Measurements from ENCODE around the gene TANC1. TPM values are rescaled to one million over a fixed set of nuclear protein-coding genes. Genes with fewer than 3 reads are reported as not detected.

The TANC1 gene
- total and polyA plus RNA-seq, 2 of the 4 experiments (the other 2 are of a cell fraction): 10.2 to 12.9 TPM

GRCh38 chr2:158953454-158953853 is 15.0 kb upstream of the TANC1 start:
- Histone ChIP-seq H3K9me3 (ENCODE audit: control insufficient read depth, insufficient read depth, low read length) (no peaks in the 10 kb centered on the region), H3K4me1 (ENCODE audit: control insufficient read depth, insufficient read depth, low read length) (peaks cover 6% of the 10 kb centered on the region), H3K36me3 (ENCODE audit: control insufficient read depth, insufficient read depth, low read length) (no peaks in the 10 kb centered on the region), H4K20me1 (ENCODE audit: insufficient read depth, low read length) (no peaks in the 10 kb centered on the region), H2BK120ac (ENCODE audit: low read depth, low read length) (no peak overlapping the region), H2BK15ac (ENCODE audit: low read depth, low read length) (no peak overlapping the region), H4K91ac (ENCODE audit: insufficient read depth, low read depth, low read length) (no peak overlapping the region), H2AK9ac (replicated peaks; ENCODE audit: low read depth, low read length, poor library complexity) (no peak overlapping the region), H3K27ac (ENCODE audit: insufficient read depth, low read length) (no peak overlapping the region), H3K18ac (ENCODE audit: low read depth, low read length) (no peak overlapping the region), H3K23ac (ENCODE audit: low read depth, low read length) (no peak overlapping the region), H3K4me2 (ENCODE audit: low read depth, low read length) (no peak overlapping the region), H2AK5ac (ENCODE audit: low read depth, low read length) (no peak overlapping the region), H3K9me1 (ENCODE audit: insufficient read depth, low read length) (no peaks in the 10 kb centered on the region), H3K9ac (ENCODE audit: low read depth, low read length) (no peak overlapping the region), H3K14ac (replicated peaks; ENCODE audit: low read depth, low read length) (no peak overlapping the region), H2BK5ac (ENCODE audit: low read depth, low read length, poor library complexity, severe bottlenecking) (no peak overlapping the region), H4K5ac (ENCODE audit: low read depth, low read length) (no peak overlapping the region), H3K79me1 (ENCODE audit: low read depth in 1 of 2, low read length in 2 of 2) (no peaks in the 10 kb centered on the region), H2BK20ac (ENCODE audit: low read depth, low read length) (no peak overlapping the region), H3K27me3 (ENCODE audit: control insufficient read depth, insufficient read depth, low read length) (no peaks in the 10 kb centered on the region), H4K8ac (ENCODE audit: low read depth in 2 of 2, low read length in 2 of 2) (no peak overlapping the region), H3K4ac (ENCODE audit: low read depth, low read length) (no peak overlapping the region), H3K4me3 (ENCODE audit: insufficient read depth, low read depth, low read length) (no peak overlapping the region), H3K56ac (ENCODE audit: extremely low read depth, insufficient read depth, low read length) (no peak overlapping the region), H2AFZ (replicated peaks; ENCODE audit: low read length, poor library complexity) (no peak overlapping the region)
- BruUV-seq (replicated peaks): no TSS peak
- in situ Hi-C loops (cut with MboI; ENCODE audit: low sequenced_read_pairs): no loop called here
- WGBS, 2 experiments (ENCODE audit: extremely low coverage in 2 of 2, insufficient read length in 1 of 2): no CpG with 5 or more reads among the region's 4 CpGs
- DNase-seq (peak; percentile 80), ATAC-seq (ENCODE audit: low read depth) (peak; percentile 24; the same call in 1 of the 2 replicates)
- TF ChIP-seq ELK1 (IDR thresholded peaks at IDR 0.05; ENCODE audit: borderline replicate concordance, low read depth, low read length): no peak
- no peak for TF ChIP-seq CTCF (conservative IDR thresholded peaks at IDR 0.05; ENCODE audit: low read depth, low read length)
- TF ChIP-seq CEBPB (IDR thresholded peaks at IDR 0.05; ENCODE audit: low read depth, low read length): no peak
- TF ChIP-seq RAD21 (IDR thresholded peaks at IDR 0.05; ENCODE audit: low read length): no peak
- no peak for TF ChIP-seq POLR2A (IDR thresholded peaks at IDR 0.05; ENCODE audit: low read depth, low read length)
- no peak for TF ChIP-seq SMC3 (IDR thresholded peaks at IDR 0.05; ENCODE audit: low read depth, low read length)
- TF ChIP-seq CHD1 (IDR thresholded peaks at IDR 0.05; ENCODE audit: low read depth, low read length): no peak
- no peak for TF ChIP-seq RFX5 (IDR thresholded peaks at IDR 0.05; ENCODE audit: low read depth, low read length)
- no peak for TF ChIP-seq MXI1 (IDR thresholded peaks at IDR 0.05; ENCODE audit: borderline replicate concordance, low read depth, low read length)
- TF ChIP-seq MAZ (IDR thresholded peaks at IDR 0.05; ENCODE audit: borderline replicate concordance, low read depth, low read length): no peak
- TF ChIP-seq MAFK (IDR thresholded peaks at IDR 0.05; ENCODE audit: low read depth, low read length): no peak
- no peak for TF ChIP-seq USF2 (IDR thresholded peaks at IDR 0.05; ENCODE audit: low read depth, low read length)
- TF ChIP-seq NFE2L2 (IDR thresholded peaks at IDR 0.05; ENCODE audit: low read depth, low read length): no peak
- ChIA-PET POLR2A (ENCODE audit: unreplicated experiment) (no interaction called here), CTCF (interaction anchor here (0.9 kb wide), 1 partner anchor 18 kb away, joined by 3 read pairs; no protein-coding TSS in a partner anchor)
- intact Hi-C loops (cut with micrococcal nuclease): no loop called here
- dilution Hi-C loops (cut with HindIII; ENCODE audit: low sequenced_read_pairs, unreplicated experiment): no loop called here

All from IMR-90 (cell line).